CD4-positive, alpha-beta T cell treated with Interleukin-4 for 1 hour (primary cell): ENCODE measurements around the gene GALNT17.
"Not testable (repeated sequence)": the region's sequence is repeated elsewhere in the genome, so short reads cannot be mapped to it uniquely, and the experiment has no call there.

Experiments used
- DNase-seq, 2 donors: peaks; one replicate each; pipeline ENCODE4 v3.0.0-alpha.2; 2020 to 2022

Gene GALNT17

GRCh38 chr7:71171476-71171875 lies 39.5 kb downstream of the GALNT17 start:
- DNase-seq, result no peak

GRCh38 chr7:71173955-71174354 lies 42.0 kb downstream of the GALNT17 start:
- no peak for DNase-seq

- DNase-seq, result no peak
These were observed 50.5 kb downstream of the GALNT17 start for GRCh38 chr7:71182438-71182935.

GRCh38 chr7:71184136-71184535 lies 52.2 kb downstream of the GALNT17 start:
- DNase-seq, result no peak

- no peak for DNase-seq
These were observed 52.7 kb downstream of the GALNT17 start for GRCh38 chr7:71184609-71185008.

- no peak for DNase-seq
These were observed 54.7 kb downstream of the GALNT17 start for GRCh38 chr7:71186535-71187057.

- no peak for DNase-seq
These were observed 59.8 kb downstream of the GALNT17 start for GRCh38 chr7:71191771-71192170.

GRCh38 chr7:71193099-71193810 lies 61.3 kb downstream of the GALNT17 start:
- no peak for DNase-seq

- no peak for DNase-seq
These were observed 66.4 kb downstream of the GALNT17 start for GRCh38 chr7:71198391-71198790.

- no peak for DNase-seq
These were observed 66.9 kb downstream of the GALNT17 start for GRCh38 chr7:71198887-71199286.

GRCh38 chr7:71206184-71206583 lies 74.2 kb downstream of the GALNT17 start:
- DNase-seq, result no peak

- no peak for DNase-seq
These were observed 76.9 kb downstream of the GALNT17 start for GRCh38 chr7:71208881-71209280.

GRCh38 chr7:71209484-71209883 lies 77.5 kb downstream of the GALNT17 start:
- DNase-seq, result not testable (repeated sequence)

GRCh38 chr7:71210220-71210619 lies 78.3 kb downstream of the GALNT17 start:
- no peak for DNase-seq

GRCh38 chr7:71212433-71212832 lies 80.5 kb downstream of the GALNT17 start:
- not testable (repeated sequence) for DNase-seq

- no peak for DNase-seq
These were observed 84.3 kb downstream of the GALNT17 start for GRCh38 chr7:71216211-71216610.

- no peak for DNase-seq
These were observed 88.3 kb downstream of the GALNT17 start for GRCh38 chr7:71220210-71220695.

GRCh38 chr7:71221049-71221448 lies 89.1 kb downstream of the GALNT17 start:
- no peak for DNase-seq

- DNase-seq, result no peak
These were observed 89.6 kb downstream of the GALNT17 start for GRCh38 chr7:71221549-71221948.

GRCh38 chr7:71227126-71227525 lies 95.2 kb downstream of the GALNT17 start:
- no peak for DNase-seq

- DNase-seq, result no peak
These were observed 97.2 kb downstream of the GALNT17 start for GRCh38 chr7:71229148-71229547.

GRCh38 chr7:71229699-71230098 lies 97.8 kb downstream of the GALNT17 start:
- DNase-seq, result no peak

GRCh38 chr7:71235253-71235652 lies 103.3 kb downstream of the GALNT17 start:
- no peak for DNase-seq
